ENCODE data around the gene HS3ST3B1.

GRCh38 chr17:14321476-14321949 lies 20.6 kb downstream of the HS3ST3B1 start:
- TF ChIP-seq CTCF (IDR thresholded peaks at IDR 0.05; ENCODE audit: low read depth, low read length, poor library complexity, severe bottlenecking) (no peak), EZH2phosphoT487 (IDR thresholded peaks at IDR 0.05; ENCODE audit: borderline replicate concordance, low read length) (no peak)
